Stimulated activated CD4-positive, alpha-beta T cell treated with anti-CD3 and anti-CD28 coated beads, TNF-alpha, amount 100 ng/mL, for 48 hours (primary cell): ENCODE results near the gene HLA-F.

Source experiments
- DNase-seq, 3 donors: peaks; one replicate each; pipeline ENCODE4 v3.0.0-alpha.2; 2020; ENCODE audit warnings: low read depth in 3 of 3

Gene HLA-F

GRCh38 chr6:29744131-29744530, 20.9 kb downstream of the HLA-F start:
- no peak for DNase-seq

GRCh38 chr6:29744621-29745020, 21.4 kb downstream of the HLA-F start:
- DNase-seq, result no peak

- no peak for DNase-seq
Observed at GRCh38 chr6:29745386-29745785, 22.2 kb downstream of the HLA-F start.

- no peak for DNase-seq
Observed at GRCh38 chr6:29745855-29746449, 22.7 kb downstream of the HLA-F start.

- no peak for DNase-seq
Observed at GRCh38 chr6:29746846-29747687, 23.8 kb downstream of the HLA-F start.

- no peak for DNase-seq
Observed at GRCh38 chr6:29747688-29748250, 24.5 kb downstream of the HLA-F start.

GRCh38 chr6:29748391-29749307, 25.4 kb downstream of the HLA-F start:
- DNase-seq, result peak; percentile 72 to 87 (median 74)

- DNase-seq, result no peak
Observed at GRCh38 chr6:29749308-29749662, 26.1 kb downstream of the HLA-F start.

GRCh38 chr6:29749668-29750067, 26.4 kb downstream of the HLA-F start:
- DNase-seq, result no peak

GRCh38 chr6:29750709-29751108, 27.5 kb downstream of the HLA-F start:
- no peak for DNase-seq

- DNase-seq, result no peak
Observed at GRCh38 chr6:29751480-29751879, 28.2 kb downstream of the HLA-F start.

- peak; percentile 66 to 76 (median 69) for DNase-seq
Observed at GRCh38 chr6:29752451-29753308, 29.4 kb downstream of the HLA-F start.

GRCh38 chr6:29753309-29753644, 30.0 kb downstream of the HLA-F start:
- no peak for DNase-seq

GRCh38 chr6:29755295-29755871, 32.1 kb downstream of the HLA-F start:
- no peak for DNase-seq

- no peak for DNase-seq
Observed at GRCh38 chr6:29757282-29757681, 34.0 kb downstream of the HLA-F start.

- no peak for DNase-seq
Observed at GRCh38 chr6:29757701-29758293, 34.6 kb downstream of the HLA-F start.

GRCh38 chr6:29758761-29759160, 35.5 kb downstream of the HLA-F start:
- DNase-seq, result no peak

GRCh38 chr6:29759457-29759856, 36.2 kb downstream of the HLA-F start:
- no peak for DNase-seq

- DNase-seq, result no peak
Observed at GRCh38 chr6:29760328-29760727, 37.1 kb downstream of the HLA-F start.

- DNase-seq, result no peak
Observed at GRCh38 chr6:29762051-29762450, 38.8 kb downstream of the HLA-F start.
